H1 (cell line): ENCODE results near the gene PDCD5. TPM values are rescaled to one million over a fixed set of nuclear protein-coding genes. Genes with fewer than 3 reads are reported as not detected.

Experiments
- CTCF ChIA-PET: fragments of 300-600 bp; sonication (Branson Sonifier 250); formaldehyde crosslinking; loops from one replicate; lab custom pipeline; 2021; ENCODE audit not compliant: partially characterized antibody; lab: Charles Lee
- POLR2A ChIA-PET: fragments of 300-600 bp; sonication (Branson Sonifier 250); formaldehyde crosslinking; loops from one replicate; lab custom pipeline; 2021; ENCODE audit warnings: inconsistent platforms; ENCODE audit not compliant: partially characterized antibody; lab: Charles Lee
- DNase-seq, 2 experiments: peaks; one replicate each; pipeline versions ENCODE4 v3.0.0 to v3.0.0-alpha.2; 2010 to 2022; ENCODE audit warnings: low spot score in 2 of 2, low read depth in 1 of 2, mixed read lengths in 1 of 2
- FAIRE-seq: peaks from 2 replicates; lab custom pipeline; 2011; peaks lifted over from hg19 to GRCh38; lab: Jason Lieb, UNC
- H2AFZ ChIP-seq: 2 replicates; pipeline ENCODE4 v1.8.1; 2012; ENCODE audit warnings: low read length, inconsistent platforms
- H2AK5ac ChIP-seq: 2 replicates; pipeline ENCODE4 v1.6.1; 2013; ENCODE audit warnings: low read depth, low read length
- H2BK120ac ChIP-seq: replicated peaks from 2 replicates; pipeline ENCODE3; 2013; ENCODE audit warnings: low read depth, low read length, inconsistent platforms
- H2BK12ac ChIP-seq: 2 replicates; pipeline ENCODE4 v1.6.1; 2013; ENCODE audit warnings: low read depth, low read length
- H2BK15ac ChIP-seq: 2 replicates; pipeline ENCODE4 v1.6.1; 2013; ENCODE audit warnings: low read length
- H2BK20ac ChIP-seq: 2 replicates; pipeline ENCODE4 v1.6.1; 2013; ENCODE audit warnings: low read length
- H2BK5ac ChIP-seq: 2 replicates; pipeline ENCODE4 v1.6.1; 2013; ENCODE audit warnings: low read depth, low read length
- H3K14ac ChIP-seq: 2 replicates; pipeline ENCODE4 v1.6.1; 2013; ENCODE audit warnings: inconsistent platforms; ENCODE audit not compliant: insufficient read length
- H3K18ac ChIP-seq: 2 replicates; pipeline ENCODE4 v1.6.1; 2013; ENCODE audit warnings: low read length; ENCODE audit errors: extremely low read depth
- H3K23ac ChIP-seq: 2 replicates; pipeline ENCODE4 v1.6.1; 2013; ENCODE audit warnings: inconsistent platforms; ENCODE audit not compliant: insufficient read length
- H3K23me2 ChIP-seq: 2 replicates; pipeline ENCODE4 v1.6.1; 2013; ENCODE audit warnings: low read depth, low read length
- H3K27ac ChIP-seq: 2 replicates; pipeline ENCODE4 v1.6.1; 2011; ENCODE audit warnings: low read depth, low read length, inconsistent platforms
- H3K27me3 ChIP-seq, 4 experiments: replicated peaks in 1 of 4; 1 replicate in 1 of 4; 2 replicates in 3 of 4; pipeline versions ENCODE4 v1.6.1 to v1.8.1; 2011 to 2013; ENCODE audit warnings: low read length in 3 of 4, mild to moderate bottlenecking in 3 of 4, inconsistent platforms in 2 of 4, mixed read lengths in 2 of 4, moderate library complexity in 1 of 4; ENCODE audit not compliant: control insufficient read depth in 3 of 4, insufficient read depth in 3 of 4; ENCODE audit errors: extremely low read depth in 1 of 4
- H3K36me3 ChIP-seq, 4 experiments: 2 replicates each; pipeline versions ENCODE4 v1.6.1 to v1.8.1; 2011 to 2013; ENCODE audit warnings: mild to moderate bottlenecking in 4 of 4, low read length in 3 of 4, moderate library complexity in 2 of 4, control low read depth in 1 of 4, inconsistent platforms in 1 of 4; ENCODE audit not compliant: insufficient read depth in 4 of 4, control insufficient read depth in 2 of 4
- H3K4ac ChIP-seq: replicated peaks from 2 replicates; pipeline ENCODE3; 2013; ENCODE audit warnings: low read length, low read depth, mixed read lengths, inconsistent platforms; ENCODE audit not compliant: insufficient read length
- H3K4me1 ChIP-seq, 4 experiments: replicated peaks in 1 of 4; 1 replicate in 1 of 4; 2 replicates in 3 of 4; pipeline versions ENCODE4 v1.6.1 to v1.8.1; 2011 to 2013; ENCODE audit warnings: low read length in 3 of 4, inconsistent platforms in 2 of 4, mixed read lengths in 1 of 4; ENCODE audit not compliant: insufficient read depth in 4 of 4, control insufficient read depth in 3 of 4
- H3K4me2 ChIP-seq, 2 experiments: 2 replicates each; pipeline versions ENCODE4 v1.6.1 to v1.8.1; 2011 to 2013; ENCODE audit warnings: low read depth in 2 of 2, low read length in 2 of 2, control low read depth in 1 of 2, inconsistent platforms in 1 of 2, mild to moderate bottlenecking in 1 of 2; ENCODE audit not compliant: insufficient read depth in 1 of 2
- H3K4me3 ChIP-seq, 4 experiments: fragments of 200-600, 300-600 bp in 1 of 4; sonication (generic), shearing (Covaris generic), sonication (Bioruptor Twin) in 1 of 4; 2 replicates each; pipeline versions ENCODE4 v1.5.1 to v1.8.1; 2011 to 2016; ENCODE audit warnings: low read length in 4 of 4, low read depth in 3 of 4, control low read depth in 2 of 4, inconsistent platforms in 2 of 4, mild to moderate bottlenecking in 2 of 4, mixed read lengths in 1 of 4, moderate library complexity in 1 of 4; ENCODE audit not compliant: insufficient read depth in 2 of 4; ENCODE audit errors: extremely low read depth in 1 of 4
- H3K56ac ChIP-seq: replicated peaks from 2 replicates; pipeline ENCODE3; 2013; ENCODE audit warnings: low read depth, mild to moderate bottlenecking, mixed read lengths, low read length, inconsistent platforms; ENCODE audit not compliant: insufficient read length
- H3K79me1 ChIP-seq: 2 replicates; pipeline ENCODE4 v1.6.1; 2013; ENCODE audit warnings: low read depth, low read length, control low read depth
- H3K79me2 ChIP-seq, 2 experiments: 2 replicates each; pipeline versions ENCODE4 v1.6.1 to v1.8.1; 2012 to 2013; ENCODE audit warnings: low read length in 2 of 2, mild to moderate bottlenecking in 2 of 2, inconsistent platforms in 1 of 2; ENCODE audit not compliant: insufficient read depth in 2 of 2, control insufficient read depth in 1 of 2
- H3K9ac ChIP-seq, 4 experiments: replicated peaks in 1 of 4; 1 replicate in 1 of 4; 2 replicates in 3 of 4; pipeline versions ENCODE4 v1.6.1 to v1.8.1; 2011 to 2013; ENCODE audit warnings: low read depth in 3 of 4, low read length in 3 of 4, control low read depth in 2 of 4, mild to moderate bottlenecking in 2 of 4, moderate library complexity in 2 of 4, inconsistent platforms in 1 of 4; ENCODE audit errors: extremely low read depth in 1 of 4
- H3K9me3 ChIP-seq, 2 experiments: 2 replicates each; pipeline versions ENCODE4 v1.6.1 to v1.8.1; 2012 to 2013; ENCODE audit warnings: mild to moderate bottlenecking in 2 of 2, moderate library complexity in 2 of 2, control low read depth in 1 of 2, inconsistent platforms in 1 of 2, low read depth in 1 of 2, low read length in 1 of 2, mixed read lengths in 1 of 2; ENCODE audit not compliant: insufficient read depth in 2 of 2
- H4K20me1 ChIP-seq, 2 experiments: replicated peaks in 1 of 2; 2 replicates each; pipeline versions ENCODE3 to v1.8.1; 2011 to 2013; ENCODE audit warnings: inconsistent platforms in 2 of 2, low read length in 2 of 2, mild to moderate bottlenecking in 1 of 2; ENCODE audit not compliant: insufficient read depth in 2 of 2, control insufficient read depth in 1 of 2
- H4K5ac ChIP-seq: 2 replicates; pipeline ENCODE4 v1.6.1; 2013; ENCODE audit warnings: low read length, low read depth, mixed read lengths, inconsistent platforms; ENCODE audit not compliant: insufficient read length
- H4K8ac ChIP-seq: 2 replicates; pipeline ENCODE4 v1.8.0; 2013; ENCODE audit warnings: mild to moderate bottlenecking, moderate library complexity, low read length, inconsistent platforms; ENCODE audit not compliant: insufficient read depth; ENCODE audit errors: extremely low read depth
- H4K91ac ChIP-seq: replicated peaks from 2 replicates; pipeline ENCODE3; 2013; ENCODE audit warnings: low read length, mixed read lengths, inconsistent platforms; ENCODE audit not compliant: insufficient read length
- BACH1 ChIP-seq: IDR thresholded peaks from 2 replicates; pipeline ENCODE4 v1.6.1; 2012; ENCODE audit warnings: low read length, improper control_type of control experiment
- BRCA1 ChIP-seq: IDR thresholded peaks from 2 replicates; pipeline ENCODE4 v1.6.1; 2012; ENCODE audit warnings: low read depth, low read length, improper control_type of control experiment
- CBX5 ChIP-seq: fragments of 300-800, 300-1000 bp; sonication (generic); IDR thresholded peaks from 2 replicates; pipeline ENCODE4 v1.7.1; 2016; ENCODE audit warnings: antibody characterized with exemption, low read length, low read depth
- CHD1 ChIP-seq: IDR thresholded peaks from 2 replicates; pipeline ENCODE4 v1.6.1; 2012; ENCODE audit warnings: low read depth, low read length, improper control_type of control experiment
- EP300 ChIP-seq, 2 experiments: IDR thresholded peaks; 1 replicate in 1 of 2; 2 replicates in 1 of 2; pipeline ENCODE4 v1.6.1; 2011 to 2012; ENCODE audit warnings: low read depth in 2 of 2, low read length in 2 of 2, mild to moderate bottlenecking in 2 of 2, borderline replicate concordance in 1 of 2, inconsistent platforms in 1 of 2, moderate library complexity in 1 of 2
- EZH2 ChIP-seq: fragments of 200-600 bp; sonication (generic); IDR thresholded peaks from 2 replicates; pipeline ENCODE4 v1.7.1; 2012; ENCODE audit warnings: low read depth, mild to moderate bottlenecking, moderate library complexity, low read length, inconsistent platforms; ENCODE audit not compliant: severe bottlenecking
- GTF2F1 ChIP-seq: IDR thresholded peaks from 2 replicates; pipeline ENCODE4 v1.6.1; 2012; ENCODE audit warnings: low read depth, low read length, improper control_type of control experiment, borderline replicate concordance
- HDAC6 ChIP-seq: IDR thresholded peaks from one replicate; pipeline ENCODE4 v1.7.1; 2012; ENCODE audit warnings: low read depth, mild to moderate bottlenecking, inconsistent platforms, low read length, moderate library complexity
- KDM1A ChIP-seq: fragments of 200-600, 300-600 bp; sonication (generic); IDR thresholded peaks from 2 replicates; pipeline ENCODE4 v1.7.1; 2016; ENCODE audit warnings: mild to moderate bottlenecking, low read length, borderline replicate concordance
- NANOG ChIP-seq: IDR thresholded peaks from 2 replicates; pipeline ENCODE4 v1.6.1; 2011; ENCODE audit warnings: low read length, low read depth, mild to moderate bottlenecking, inconsistent platforms; ENCODE audit not compliant: insufficient read depth, poor library complexity, severe bottlenecking
- POLR2A ChIP-seq, 2 experiments: IDR thresholded peaks; 1 replicate in 1 of 2; 2 replicates in 1 of 2; pipeline ENCODE4 v1.6.1; 2011; ENCODE audit warnings: low read depth in 2 of 2, low read length in 2 of 2, mild to moderate bottlenecking in 2 of 2; ENCODE audit errors: control extremely low read depth in 1 of 2
- POLR2AphosphoS5 ChIP-seq: IDR thresholded peaks from 2 replicates; pipeline ENCODE4 v1.6.1; 2011; ENCODE audit warnings: low read depth, low read length
- RBBP5 ChIP-seq: IDR thresholded peaks from 2 replicates; pipeline ENCODE4 v1.7.1; 2012; ENCODE audit warnings: low read depth, mild to moderate bottlenecking, inconsistent platforms, low read length, moderate library complexity, borderline replicate concordance
- WGBS, 2 experiments: shearing (Covaris generic) in 1 of 2; methylation state at CpG; one replicate each; pipeline versions ENCODE4 v1.1.6 to v1.1.7; 2013 to 2015; ENCODE audit warnings: low lambda C conversion rate in 2 of 2, mixed read lengths in 2 of 2, inconsistent platforms in 1 of 2, low coverage in 1 of 2, missing lambda C conversion rate in 1 of 2; ENCODE audit not compliant: insufficient replicate concordance in 2 of 2, insufficient coverage in 1 of 2, insufficient read length in 1 of 2; ENCODE audit errors: extremely low coverage in 1 of 2, missing lambda C conversion rate in 1 of 2; 5-methylcytosine and 5-hydroxymethylcytosine counted together
- polyA plus RNA-seq, 7 experiments: library from polyadenylated mRNA; depleted of rRNA in 3 of 7; stranded (reverse) in 5 of 7; unstranded in 2 of 7; fragments of >200 nt in 5 of 7; fragments of 200-250 nt in 2 of 7; gene quantifications; 1 replicate in 5 of 7; 2 replicates in 1 of 7; 4 replicates in 1 of 7; pipeline versions ENCODE4 v1.2.1 to v1.2.3, GENCODE V29; 2011 to 2013; ENCODE audit warnings: missing spikeins in 2 of 7, mixed read lengths in 2 of 7
- total RNA-seq: library from RNA; stranded (reverse); fragmentation: NEBNext Ultra II Directional; extraction: Animal tissue kit (Norgen Biotek cat#: 25700); gene quantifications from 2 replicates; pipeline ENCODE4 v1.2.1, GENCODE V29; 2021
- TF ChIP-seq, protein P1 (sequence below): IDR thresholded peaks from 2 replicates; pipeline ENCODE4 v1.6.1; 2011; ENCODE audit warnings: low read length, improper control_type of control experiment

The PDCD5 gene
- total and polyA plus RNA-seq, 2 of the 8 experiments (the other 6 are each of a cell fraction or from before 2014, with no cell fraction given), result 43.2 to 98.8 TPM

GRCh38 chr19:32603961-32604360, 23.0 kb downstream of the PDCD5 start:
- H3K79me1 ChIP-seq, result no peaks in the 10 kb centered on the region; the same call in 1 of the 2 replicates
- no peak overlapping the region for H3K9ac ChIP-seq
- H3K14ac ChIP-seq, result no peak overlapping the region
- no peak overlapping the region for H2BK20ac ChIP-seq
- no peaks in the 10 kb centered on the region for H3K23me2 ChIP-seq
- H3K27ac ChIP-seq, result no peak overlapping the region
- no peak overlapping the region for H3K18ac ChIP-seq
- H4K20me1 ChIP-seq, result peaks cover 0 to 2% of the 10 kb centered on the region in 2 experiments
- no peak overlapping the region for H4K91ac ChIP-seq
- no peak overlapping the region for H2BK5ac ChIP-seq
- H2BK15ac ChIP-seq, result no peak overlapping the region
- no peak overlapping the region for H3K23ac ChIP-seq
- H3K4ac ChIP-seq, result no peak overlapping the region
- H3K56ac ChIP-seq, result no peak overlapping the region
- WGBS, 2 experiments, result 93% methylated on average over 14 of the region's 14 CpGs; no CpG with 5 or more reads in 1 of the 2 experiments
- H2BK12ac ChIP-seq, result no peak overlapping the region
- ChIA-PET CTCF (no interaction called here), POLR2A (no interaction called here)
- no peak overlapping the region for H2AK5ac ChIP-seq
- H4K5ac ChIP-seq, result no peak overlapping the region
- H2AFZ ChIP-seq, result no peak overlapping the region
- peaks cover 7 to 43% (median 25%) of the 10 kb centered on the region in 4 experiments; a peak in 7 of 8 replicates for H3K36me3 ChIP-seq
- no peak overlapping the region for H3K4me2 ChIP-seq
- DNase-seq (no peak), FAIRE-seq (no peak)
- H3K4me1 ChIP-seq, result no peaks in the 10 kb centered on the region
- H3K9me3 ChIP-seq, result no peaks in the 10 kb centered on the region
- H3K79me2 ChIP-seq, result no peaks in the 10 kb centered on the region
- H3K4me3 ChIP-seq, result no peak overlapping the region
- H2BK120ac ChIP-seq, result no peak overlapping the region
- H4K8ac ChIP-seq, result no peak overlapping the region
- no peaks in the 10 kb centered on the region for H3K27me3 ChIP-seq
- TF ChIP-seq NANOG (no peak), KDM1A (no peak), RBBP5 (no peak), GTF2F1 (no peak), BACH1 (no peak), BRCA1 (no peak), POLR2A (IDR thresholded peaks at IDR 0.05; ENCODE audit: control extremely low read depth in 1 of 2, low read depth in 2 of 2, low read length in 2 of 2) (no peak), CHD1 (no peak), CBX5 (no peak), HDAC6 (no peak), EP300 (IDR thresholded peaks at IDR 0.05; ENCODE audit: borderline replicate concordance in 1 of 2, low read depth in 2 of 2, low read length in 2 of 2) (no peak), EZH2 (no peak), POLR2AphosphoS5 (no peak)
- TF ChIP-seq, protein P1, sequence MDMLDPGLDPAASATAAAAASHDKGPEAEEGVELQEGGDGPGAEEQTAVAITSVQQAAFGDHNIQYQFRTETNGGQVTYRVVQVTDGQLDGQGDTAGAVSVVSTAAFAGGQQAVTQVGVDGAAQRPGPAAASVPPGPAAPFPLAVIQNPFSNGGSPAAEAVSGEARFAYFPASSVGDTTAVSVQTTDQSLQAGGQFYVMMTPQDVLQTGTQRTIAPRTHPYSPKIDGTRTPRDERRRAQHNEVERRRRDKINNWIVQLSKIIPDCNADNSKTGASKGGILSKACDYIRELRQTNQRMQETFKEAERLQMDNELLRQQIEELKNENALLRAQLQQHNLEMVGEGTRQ, result no peak
